OCI-LY7 (cell line): ENCODE data around the gene PXDC1. TPM values are rescaled to one million over a fixed set of nuclear protein-coding genes. Genes with fewer than 3 reads are reported as not detected.

Source experiments
- BruUV-seq: library from RNA; stranded (reverse); fragments of 400-500 nt; replicated peaks from 2 replicates; lab custom pipeline; 2021; lab: Mats Ljungman, UMichigan
- CTCF ChIA-PET: fragments of 300-600 bp; sonication (Branson Sonifier 250); formaldehyde crosslinking; loops from one replicate; lab custom pipeline; 2022; ENCODE audit warnings: antibody characterized with exemption; ENCODE audit not compliant: unreplicated experiment; lab: Charles Lee
- POLR2A ChIA-PET: fragments of 300-600 bp; sonication (Branson Sonifier 250); formaldehyde crosslinking; loops from one replicate; lab custom pipeline; 2022; ENCODE audit warnings: antibody characterized with exemption; lab: Charles Lee
- DNase-seq: peaks from one replicate; pipeline ENCODE4 v3.0.0-alpha.2; 2015; ENCODE audit warnings: low spot score
- H2AFZ ChIP-seq: fragments of 200-600 bp; sonication (generic), shearing (Covaris generic); 2 replicates; pipeline ENCODE4 v1.6.1; 2014; ENCODE audit warnings: mild to moderate bottlenecking, antibody characterized with exemption, low read length, moderate library complexity
- H3K27ac ChIP-seq: fragments of 200-600 bp; sonication (generic); 2 replicates; pipeline ENCODE4 v1.5.1; 2014; ENCODE audit warnings: mixed run types, low read depth, mild to moderate bottlenecking, moderate library complexity, low read length, inconsistent platforms; ENCODE audit not compliant: poor library complexity, severe bottlenecking
- H3K36me3 ChIP-seq: fragments of 200-600 bp; sonication (generic); 2 replicates; pipeline ENCODE4 v1.6.1; 2014; ENCODE audit warnings: mild to moderate bottlenecking, antibody characterized with exemption, low read length, moderate library complexity, mixed read lengths; ENCODE audit not compliant: insufficient read depth
- H3K4me1 ChIP-seq: fragments of 200-600 bp; sonication (generic); 2 replicates; pipeline ENCODE4 v1.5.1; 2014; ENCODE audit warnings: mild to moderate bottlenecking, low read length; ENCODE audit not compliant: insufficient read depth, poor library complexity, severe bottlenecking
- H3K4me2 ChIP-seq: fragments of 200-600 bp; sonication (generic); 2 replicates; pipeline ENCODE4 v1.6.1; 2014; ENCODE audit warnings: mild to moderate bottlenecking, low read length
- H3K4me3 ChIP-seq: fragments of 200-600 bp; sonication (generic); 2 replicates; pipeline ENCODE4 v1.5.1; 2014; ENCODE audit warnings: mild to moderate bottlenecking, low read depth, low read length; ENCODE audit not compliant: poor library complexity, severe bottlenecking
- H3K79me2 ChIP-seq: fragments of 200-600 bp; sonication (generic); 2 replicates; pipeline ENCODE4 v1.6.1; 2016; ENCODE audit warnings: low read depth, mild to moderate bottlenecking, low read length, moderate library complexity, mixed read lengths; ENCODE audit not compliant: insufficient read depth
- H3K9me2 ChIP-seq: fragments of 200-600 bp; sonication (generic); 2 replicates; pipeline ENCODE4 v1.6.1; 2016; ENCODE audit warnings: mild to moderate bottlenecking, low read length, mixed read lengths; ENCODE audit not compliant: insufficient read depth
- H3K9me3 ChIP-seq: fragments of 200-600 bp; sonication (generic); 2 replicates; pipeline ENCODE4 v1.6.1; 2014; ENCODE audit warnings: mild to moderate bottlenecking, mixed run types, low read length, mixed read lengths
- H4K20me1 ChIP-seq: fragments of 200-600 bp; sonication (generic); 2 replicates; pipeline ENCODE4 v1.6.1; 2014; ENCODE audit warnings: mild to moderate bottlenecking, antibody characterized with exemption, low read length, moderate library complexity, mixed read lengths; ENCODE audit not compliant: insufficient read depth
- EZH2phosphoT487 ChIP-seq: fragments of 200-600 bp; sonication (generic); IDR thresholded peaks from 2 replicates; pipeline ENCODE4 v1.6.1; 2018; ENCODE audit warnings: low read depth, borderline replicate concordance, mild to moderate bottlenecking, mixed run types, antibody characterized with exemption, low read length, moderate library complexity, mixed read lengths
- intact Hi-C: fragments of 100-400 bp; cut with micrococcal nuclease; formaldehyde crosslinking; loops from one replicate; pipeline ENCODE4 v1.10.0; 2022; ENCODE audit not compliant: unreplicated experiment
- total RNA-seq, 2 experiments: library from RNA; depleted of rRNA in 1 of 2; stranded (reverse); fragments of >200 nt in 1 of 2; shearing (Covaris generic) in 1 of 2; gene quantifications; 2 replicates each; pipeline ENCODE4 v1.2.3, GENCODE V29; 2014 to 2022
- TF ChIP-seq, protein P1 (sequence below): fragments of 200-600 bp; sonication (generic); conservative IDR thresholded peaks from 2 replicates; pipeline ENCODE4 v1.5.1; 2014; ENCODE audit warnings: mild to moderate bottlenecking, antibody characterized with exemption, low read length, moderate library complexity, mixed read lengths

PXDC1 gene
- total RNA-seq, 2 experiments from 2014 or later: not detected

DNA sequence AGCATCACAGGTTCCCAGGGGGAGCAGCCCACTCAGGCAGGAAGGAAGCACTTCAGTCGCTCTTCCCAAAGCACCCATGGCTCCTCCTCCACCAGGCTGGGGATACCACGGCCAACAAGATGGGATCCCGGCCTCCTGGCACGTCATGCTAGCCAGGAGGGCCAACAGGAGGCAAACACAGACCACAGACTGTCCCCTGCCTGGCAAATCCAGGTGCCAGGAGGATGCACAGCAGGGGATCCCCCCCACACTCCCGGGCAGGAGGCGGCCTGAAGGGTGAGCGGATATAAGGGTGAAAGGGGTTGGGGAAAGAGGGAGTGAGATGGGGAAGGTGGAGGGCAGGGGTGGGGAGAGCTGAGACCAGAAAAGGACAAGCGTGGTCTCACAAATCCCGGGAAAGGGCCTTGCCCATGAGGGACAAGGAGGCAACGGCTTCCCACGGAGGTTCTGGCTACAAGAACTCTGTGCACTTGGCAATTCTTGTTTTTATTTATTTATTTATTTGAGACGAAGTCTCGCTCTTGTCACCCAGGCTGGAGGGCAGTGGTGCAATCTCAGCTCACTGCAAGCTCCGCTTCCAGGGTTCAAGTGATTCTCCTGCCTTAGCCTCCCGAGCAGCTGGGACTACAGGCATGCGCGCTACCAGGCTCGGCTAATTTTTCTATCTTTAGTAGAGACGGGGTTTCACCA lies 7.2 kb downstream of the PXDC1 start:
- Histone ChIP-seq H4K20me1 (no peaks in the 10 kb centered on the region), H3K4me1 (peaks cover 8% of the 10 kb centered on the region), H3K4me3 (no peak overlapping the region), H3K27ac (no peak overlapping the region), H2AFZ (no peak overlapping the region), H3K79me2 (no peaks in the 10 kb centered on the region), H3K36me3 (no peaks in the 10 kb centered on the region), H3K4me2 (no peak overlapping the region), H3K9me3 (no peaks in the 10 kb centered on the region), H3K9me2 (no peaks in the 10 kb centered on the region)
- POLR2A ChIA-PET: no interaction called here
- no peak for TF ChIP-seq EZH2phosphoT487
- TF ChIP-seq, protein P1, sequence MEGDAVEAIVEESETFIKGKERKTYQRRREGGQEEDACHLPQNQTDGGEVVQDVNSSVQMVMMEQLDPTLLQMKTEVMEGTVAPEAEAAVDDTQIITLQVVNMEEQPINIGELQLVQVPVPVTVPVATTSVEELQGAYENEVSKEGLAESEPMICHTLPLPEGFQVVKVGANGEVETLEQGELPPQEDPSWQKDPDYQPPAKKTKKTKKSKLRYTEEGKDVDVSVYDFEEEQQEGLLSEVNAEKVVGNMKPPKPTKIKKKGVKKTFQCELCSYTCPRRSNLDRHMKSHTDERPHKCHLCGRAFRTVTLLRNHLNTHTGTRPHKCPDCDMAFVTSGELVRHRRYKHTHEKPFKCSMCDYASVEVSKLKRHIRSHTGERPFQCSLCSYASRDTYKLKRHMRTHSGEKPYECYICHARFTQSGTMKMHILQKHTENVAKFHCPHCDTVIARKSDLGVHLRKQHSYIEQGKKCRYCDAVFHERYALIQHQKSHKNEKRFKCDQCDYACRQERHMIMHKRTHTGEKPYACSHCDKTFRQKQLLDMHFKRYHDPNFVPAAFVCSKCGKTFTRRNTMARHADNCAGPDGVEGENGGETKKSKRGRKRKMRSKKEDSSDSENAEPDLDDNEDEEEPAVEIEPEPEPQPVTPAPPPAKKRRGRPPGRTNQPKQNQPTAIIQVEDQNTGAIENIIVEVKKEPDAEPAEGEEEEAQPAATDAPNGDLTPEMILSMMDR: no peak
- CTCF ChIA-PET: no interaction called here
- BruUV-seq: no TSS peak
- DNase-seq: no peak
- intact Hi-C loops: loop anchor here (5.0 kb wide), 1 partner anchor 233 kb away; no protein-coding TSS in a partner anchor

- Histone ChIP-seq H3K9me2 (no peaks in the 10 kb centered on the region), H3K27ac (no peak overlapping the region), H3K79me2 (no peaks in the 10 kb centered on the region), H3K4me2 (no peak overlapping the region), H4K20me1 (no peaks in the 10 kb centered on the region), H3K4me1 (peaks cover 8% of the 10 kb centered on the region), H3K36me3 (no peaks in the 10 kb centered on the region), H3K9me3 (no peaks in the 10 kb centered on the region), H3K4me3 (no peak overlapping the region), H2AFZ (peak overlapping the region; percentile 98; the same call in 1 of the 2 replicates)
- no TSS peak for BruUV-seq
- TF ChIP-seq, protein P1: no peak
- intact Hi-C loops: loop anchor here (5.0 kb wide), 1 partner anchor 234 kb away; no protein-coding TSS in a partner anchor
- ChIA-PET POLR2A (interaction anchor here (0.6 kb wide), 1 partner anchor 234 kb away, joined by 3 read pairs; no protein-coding TSS in a partner anchor), CTCF (interaction anchor here (1.1 kb wide), 1 partner anchor 11 kb away, joined by 4 read pairs; no protein-coding TSS in a partner anchor)
- DNase-seq: no peak
Observed at GRCh38 chr6:3743541-3743940, 8.0 kb downstream of the PXDC1 start.
